ENCODE results near the gene ATP2A2.

DNA sequence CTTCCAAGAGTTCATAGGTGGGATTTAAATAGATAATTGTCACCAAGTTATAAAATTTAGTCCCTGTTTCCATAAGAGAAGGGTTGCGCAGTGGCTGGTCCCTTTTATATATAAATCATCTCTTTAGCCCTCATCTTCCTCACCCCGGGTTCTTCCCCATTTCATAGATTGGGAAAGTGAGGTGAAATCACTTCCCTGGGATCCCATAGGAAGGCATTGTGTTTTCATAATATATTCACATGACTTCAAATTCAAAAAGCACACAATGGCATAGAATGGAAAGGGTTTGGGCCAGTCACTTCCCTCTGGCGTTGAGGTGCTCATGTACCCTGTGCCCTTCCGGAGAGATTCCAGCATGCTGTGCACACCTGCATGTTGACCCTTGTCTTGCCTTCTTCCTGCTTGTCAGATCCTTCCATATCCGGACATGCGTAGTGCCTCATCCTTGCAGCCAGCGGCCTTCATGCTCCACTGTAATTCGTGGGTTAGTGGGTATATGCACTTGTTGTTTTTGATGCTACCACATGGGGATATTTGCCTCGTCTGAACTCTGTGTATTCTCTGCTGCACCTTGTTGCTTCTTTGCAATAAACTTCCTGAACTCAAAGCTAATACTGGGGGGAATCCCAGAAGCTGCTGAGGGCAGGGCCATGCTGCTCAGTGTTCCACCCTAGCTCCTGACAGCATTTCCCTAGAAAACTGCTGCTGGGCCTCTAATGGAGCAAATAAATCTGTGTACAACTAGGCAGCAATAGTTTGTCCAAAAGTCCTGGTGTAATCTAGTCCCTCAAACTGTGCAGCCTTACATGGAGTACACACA lies 62.9 kb downstream of the ATP2A2 start:
- TF ChIP-seq EZH2phosphoT487 (IDR thresholded peaks at IDR 0.05; ENCODE audit: unreplicated experiment), result no peak
- TF ChIP-seq, protein P1, sequence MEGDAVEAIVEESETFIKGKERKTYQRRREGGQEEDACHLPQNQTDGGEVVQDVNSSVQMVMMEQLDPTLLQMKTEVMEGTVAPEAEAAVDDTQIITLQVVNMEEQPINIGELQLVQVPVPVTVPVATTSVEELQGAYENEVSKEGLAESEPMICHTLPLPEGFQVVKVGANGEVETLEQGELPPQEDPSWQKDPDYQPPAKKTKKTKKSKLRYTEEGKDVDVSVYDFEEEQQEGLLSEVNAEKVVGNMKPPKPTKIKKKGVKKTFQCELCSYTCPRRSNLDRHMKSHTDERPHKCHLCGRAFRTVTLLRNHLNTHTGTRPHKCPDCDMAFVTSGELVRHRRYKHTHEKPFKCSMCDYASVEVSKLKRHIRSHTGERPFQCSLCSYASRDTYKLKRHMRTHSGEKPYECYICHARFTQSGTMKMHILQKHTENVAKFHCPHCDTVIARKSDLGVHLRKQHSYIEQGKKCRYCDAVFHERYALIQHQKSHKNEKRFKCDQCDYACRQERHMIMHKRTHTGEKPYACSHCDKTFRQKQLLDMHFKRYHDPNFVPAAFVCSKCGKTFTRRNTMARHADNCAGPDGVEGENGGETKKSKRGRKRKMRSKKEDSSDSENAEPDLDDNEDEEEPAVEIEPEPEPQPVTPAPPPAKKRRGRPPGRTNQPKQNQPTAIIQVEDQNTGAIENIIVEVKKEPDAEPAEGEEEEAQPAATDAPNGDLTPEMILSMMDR (conservative IDR thresholded peaks at IDR 0.05; ENCODE audit: low read depth in 2 of 2), result no peak
- no peak for TF ChIP-seq POLR2AphosphoS5 (IDR thresholded peaks at IDR 0.05; ENCODE audit: low read depth)
- TF ChIP-seq, protein P2, sequence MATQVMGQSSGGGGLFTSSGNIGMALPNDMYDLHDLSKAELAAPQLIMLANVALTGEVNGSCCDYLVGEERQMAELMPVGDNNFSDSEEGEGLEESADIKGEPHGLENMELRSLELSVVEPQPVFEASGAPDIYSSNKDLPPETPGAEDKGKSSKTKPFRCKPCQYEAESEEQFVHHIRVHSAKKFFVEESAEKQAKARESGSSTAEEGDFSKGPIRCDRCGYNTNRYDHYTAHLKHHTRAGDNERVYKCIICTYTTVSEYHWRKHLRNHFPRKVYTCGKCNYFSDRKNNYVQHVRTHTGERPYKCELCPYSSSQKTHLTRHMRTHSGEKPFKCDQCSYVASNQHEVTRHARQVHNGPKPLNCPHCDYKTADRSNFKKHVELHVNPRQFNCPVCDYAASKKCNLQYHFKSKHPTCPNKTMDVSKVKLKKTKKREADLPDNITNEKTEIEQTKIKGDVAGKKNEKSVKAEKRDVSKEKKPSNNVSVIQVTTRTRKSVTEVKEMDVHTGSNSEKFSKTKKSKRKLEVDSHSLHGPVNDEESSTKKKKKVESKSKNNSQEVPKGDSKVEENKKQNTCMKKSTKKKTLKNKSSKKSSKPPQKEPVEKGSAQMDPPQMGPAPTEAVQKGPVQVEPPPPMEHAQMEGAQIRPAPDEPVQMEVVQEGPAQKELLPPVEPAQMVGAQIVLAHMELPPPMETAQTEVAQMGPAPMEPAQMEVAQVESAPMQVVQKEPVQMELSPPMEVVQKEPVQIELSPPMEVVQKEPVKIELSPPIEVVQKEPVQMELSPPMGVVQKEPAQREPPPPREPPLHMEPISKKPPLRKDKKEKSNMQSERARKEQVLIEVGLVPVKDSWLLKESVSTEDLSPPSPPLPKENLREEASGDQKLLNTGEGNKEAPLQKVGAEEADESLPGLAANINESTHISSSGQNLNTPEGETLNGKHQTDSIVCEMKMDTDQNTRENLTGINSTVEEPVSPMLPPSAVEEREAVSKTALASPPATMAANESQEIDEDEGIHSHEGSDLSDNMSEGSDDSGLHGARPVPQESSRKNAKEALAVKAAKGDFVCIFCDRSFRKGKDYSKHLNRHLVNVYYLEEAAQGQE (IDR thresholded peaks at IDR 0.05; ENCODE audit: unreplicated experiment), result no peak
- no peak for TF ChIP-seq EZH2 (IDR thresholded peaks at IDR 0.05; ENCODE audit: low read depth, unreplicated experiment)
- no peak for TF ChIP-seq CREB1 (CRISPR knock-in tag; IDR thresholded peaks at IDR 0.05; ENCODE audit: low read depth)
- no peak for TF ChIP-seq STAT1 (IDR thresholded peaks at IDR 0.05; ENCODE audit: unreplicated experiment)
- no peak for TF ChIP-seq JUNB (IDR thresholded peaks at IDR 0.05; ENCODE audit: unreplicated experiment)
